WERI-Rb-1 (cell line): ENCODE measurements around the gene KRT73.
A peak's percentile ranks its signal among the peaks of the same experiment; 100 is the strongest.

Source experiments
- DNase-seq: peaks from one replicate; pipeline ENCODE4 v3.0.0-alpha.2; 2020
- H3K27ac ChIP-seq: fragments of 250-450 bp; sonication (Bioruptor Pico); 2 replicates; pipeline ENCODE4 v1.5.1; 2020; ENCODE audit warnings: mild to moderate bottlenecking, moderate library complexity
- H3K27me3 ChIP-seq: fragments of 250-450 bp; sonication (Bioruptor Pico); 2 replicates; pipeline ENCODE4 v1.5.1; 2021; ENCODE audit warnings: mild to moderate bottlenecking, low read depth, moderate library complexity; ENCODE audit not compliant: insufficient read depth, severe bottlenecking
- H3K36me3 ChIP-seq: fragments of 250-450 bp; sonication (Bioruptor Pico); 2 replicates; pipeline ENCODE4 v1.5.1; 2020; ENCODE audit warnings: mild to moderate bottlenecking, moderate library complexity
- H3K4me3 ChIP-seq: 2 replicates; pipeline ENCODE4 v1.5.1; 2011; ENCODE audit warnings: low read depth, mild to moderate bottlenecking, control low read depth, low read length
- H3K9me3 ChIP-seq: fragments of 250-450 bp; sonication (Bioruptor Pico); 2 replicates; pipeline ENCODE4 v1.5.1; 2021; ENCODE audit warnings: mild to moderate bottlenecking, moderate library complexity; ENCODE audit not compliant: severe bottlenecking
- CTCF ChIP-seq: IDR thresholded peaks from 2 replicates; pipeline ENCODE4 v1.5.1; 2011; ENCODE audit warnings: low read depth, mild to moderate bottlenecking, control low read depth, inconsistent platforms, low read length

The KRT73 gene

GRCh38 chr12:52582971-52583456 is 35.3 kb downstream of the KRT73 start:
- Histone ChIP-seq H3K27ac (no peak overlapping the region), H3K4me3 (no peak overlapping the region), H3K36me3 (no peaks in the 10 kb centered on the region), H3K9me3 (no peaks in the 10 kb centered on the region), H3K27me3 (peaks cover 96% of the 10 kb centered on the region)
- peak; percentile 63 for TF ChIP-seq CTCF
- peak; percentile 24 for DNase-seq

GRCh38 chr12:52582486-52582885 is 35.9 kb downstream of the KRT73 start:
- DNase-seq, result no peak
- no peak for TF ChIP-seq CTCF
- Histone ChIP-seq H3K27me3 (peaks cover 95% of the 10 kb centered on the region), H3K4me3 (no peak overlapping the region), H3K9me3 (no peaks in the 10 kb centered on the region), H3K27ac (no peak overlapping the region), H3K36me3 (no peaks in the 10 kb centered on the region)

- Histone ChIP-seq H3K9me3 (no peaks in the 10 kb centered on the region), H3K27me3 (peaks cover 92% of the 10 kb centered on the region), H3K27ac (no peak overlapping the region), H3K36me3 (no peaks in the 10 kb centered on the region), H3K4me3 (no peak overlapping the region)
- no peak for DNase-seq
- no peak for TF ChIP-seq CTCF
Observed at GRCh38 chr12:52581481-52581880, 36.9 kb downstream of the KRT73 start.

- peaks cover 92% of the 10 kb centered on the region for H3K27me3 ChIP-seq
- no peaks in the 10 kb centered on the region for H3K36me3 ChIP-seq
- H3K4me3 ChIP-seq, result no peak overlapping the region
- TF ChIP-seq CTCF, result no peak
- no peak for DNase-seq
- H3K9me3 ChIP-seq, result no peaks in the 10 kb centered on the region
- H3K27ac ChIP-seq, result no peak overlapping the region
Observed at GRCh38 chr12:52581066-52581465, 37.3 kb downstream of the KRT73 start.

- Histone ChIP-seq H3K27me3 (peaks cover 92% of the 10 kb centered on the region), H3K36me3 (no peaks in the 10 kb centered on the region), H3K27ac (no peak overlapping the region), H3K4me3 (no peak overlapping the region), H3K9me3 (no peaks in the 10 kb centered on the region)
- no peak for DNase-seq
- TF ChIP-seq CTCF, result no peak
Observed at GRCh38 chr12:52580496-52580895, 37.9 kb downstream of the KRT73 start.
